AG04450 (cell line): ENCODE data around the gene CDC42EP4. TPM values are rescaled to one million over a fixed set of nuclear protein-coding genes. Genes with fewer than 3 reads are reported as not detected.
A peak's percentile ranks its signal among the peaks of the same experiment; 100 is the strongest.

Experiments used
- CTCF ChIA-PET: fragments of 300-600, 350-600 bp; formaldehyde crosslinking; extraction: SDS; loops from one replicate; lab custom pipeline; 2022; ENCODE audit warnings: antibody characterized with exemption, inconsistent platforms; lab: Charles Lee
- POLR2A ChIA-PET: fragments of 350-600 bp; formaldehyde crosslinking; extraction: SDS; loops from one replicate; lab custom pipeline; 2021; ENCODE audit warnings: antibody characterized with exemption, inconsistent platforms; lab: Yijun Ruan, JAX
- DNase-seq: peaks from one replicate; pipeline ENCODE4 v3.0.0-alpha.2; 2011; ENCODE audit warnings: low read depth, low spot score
- H3K27ac ChIP-seq: one replicate; pipeline ENCODE4 v1.5.1; 2012; ENCODE audit warnings: low read depth, low read length, control low read depth
- H3K27me3 ChIP-seq: one replicate; pipeline ENCODE4 v1.6.0; 2012; ENCODE audit warnings: low read length; ENCODE audit not compliant: control insufficient read depth, insufficient read depth
- H3K4me3 ChIP-seq: 2 replicates; pipeline ENCODE4 v1.5.1; 2011; ENCODE audit warnings: mild to moderate bottlenecking, low read depth, low read length, control low read depth
- H3K9me3 ChIP-seq: 2 replicates; pipeline ENCODE4 v1.5.1; 2012; ENCODE audit warnings: low read length; ENCODE audit not compliant: control insufficient read depth, insufficient read depth
- CTCF ChIP-seq: IDR thresholded peaks from 2 replicates; pipeline ENCODE4 v1.5.1; 2011; ENCODE audit warnings: low read depth, low read length, control low read depth, inconsistent platforms
- polyA plus RNA-seq: library from polyadenylated mRNA; depleted of rRNA; stranded (reverse); fragments of >200 nt; gene quantifications from 2 replicates; pipeline ENCODE4 v1.2.3, GENCODE V29; 2011

CDC42EP4 gene
- polyA plus RNA-seq, 1 experiment: 21.9 TPM

- ChIA-PET CTCF (interaction anchor here (0.6 to 2.7 kb wide), 5 partner anchors 33 to 74 kb away, joined by 3 to 10 read pairs (median 4); no protein-coding TSS in a partner anchor), POLR2A (interaction anchor here (0.6 to 0.7 kb wide), 2 partner anchors 16 to 35 kb away, joined by 3 read pairs; no protein-coding TSS in a partner anchor)
- H3K27ac ChIP-seq: peak overlapping the region; percentile 65
- peak overlapping the region; percentile 46 for H3K4me3 ChIP-seq
- H3K9me3 ChIP-seq: no peaks in the 10 kb centered on the region; the same call in 1 of the 2 replicates
- no peak for TF ChIP-seq CTCF
- no peak for DNase-seq
- H3K27me3 ChIP-seq: no peaks in the 10 kb centered on the region
Measured at GRCh38 chr17:73308017-73308823, 3.6 kb downstream of the CDC42EP4 start.

GRCh38 chr17:73307130-73307529 lies 4.7 kb downstream of the CDC42EP4 start:
- H3K4me3 ChIP-seq: no peak overlapping the region
- H3K27me3 ChIP-seq: no peaks in the 10 kb centered on the region
- DNase-seq: no peak
- ChIA-PET POLR2A (no interaction called here), CTCF (interaction anchor here (0.8 to 2.7 kb wide), 4 partner anchors 52 to 582 kb away, joined by 3 to 10 read pairs (median 5); no protein-coding TSS in a partner anchor)
- no peaks in the 10 kb centered on the region; the same call in 1 of the 2 replicates for H3K9me3 ChIP-seq
- no peak overlapping the region for H3K27ac ChIP-seq
- TF ChIP-seq CTCF: no peak

GRCh38 chr17:73305845-73306836 lies 5.7 kb downstream of the CDC42EP4 start:
- ChIA-PET CTCF (interaction anchor here (0.6 to 2.7 kb wide), 5 partner anchors 35 to 581 kb away, joined by 3 to 10 read pairs (median 4); no protein-coding TSS in a partner anchor), POLR2A (no interaction called here)
- Histone ChIP-seq H3K27me3 (no peaks in the 10 kb centered on the region), H3K27ac (peak overlapping the region; percentile 93), H3K4me3 (peak overlapping the region; percentile 56), H3K9me3 (no peaks in the 10 kb centered on the region)
- no peak for DNase-seq
- TF ChIP-seq CTCF: no peak

- POLR2A ChIA-PET: interaction anchor here (0.8 kb wide), 1 partner anchor 63 kb away, joined by 5 read pairs; no protein-coding TSS in a partner anchor
Measured at GRCh38 chr17:73304971-73305812, 6.6 kb downstream of the CDC42EP4 start.

More at GRCh38 chr17:73304971-73305812, 6.6 kb downstream of the CDC42EP4 start:
- peak overlapping the region; percentile 93 for H3K27ac ChIP-seq
- CTCF ChIA-PET: interaction anchor here (0.6 to 2.7 kb wide), 3 partner anchors 36 to 65 kb away, joined by 3 to 10 read pairs (median 4); no protein-coding TSS in a partner anchor
- no peaks in the 10 kb centered on the region for H3K27me3 ChIP-seq
- DNase-seq: no peak
- TF ChIP-seq CTCF: peak; percentile 16; the same call in 1 of the 2 replicates
- no peaks in the 10 kb centered on the region for H3K9me3 ChIP-seq
- H3K4me3 ChIP-seq: peak overlapping the region; percentile 56
